Measurements from ENCODE around the gene PUDP.
"Not testable (repeated sequence)": the region's sequence is repeated elsewhere in the genome, so short reads cannot be mapped to it uniquely, and the experiment has no call there.

The PUDP gene

GRCh38 chrX:7055386-7056137, 92.4 kb downstream of the PUDP start:
- TF ChIP-seq, protein P1, sequence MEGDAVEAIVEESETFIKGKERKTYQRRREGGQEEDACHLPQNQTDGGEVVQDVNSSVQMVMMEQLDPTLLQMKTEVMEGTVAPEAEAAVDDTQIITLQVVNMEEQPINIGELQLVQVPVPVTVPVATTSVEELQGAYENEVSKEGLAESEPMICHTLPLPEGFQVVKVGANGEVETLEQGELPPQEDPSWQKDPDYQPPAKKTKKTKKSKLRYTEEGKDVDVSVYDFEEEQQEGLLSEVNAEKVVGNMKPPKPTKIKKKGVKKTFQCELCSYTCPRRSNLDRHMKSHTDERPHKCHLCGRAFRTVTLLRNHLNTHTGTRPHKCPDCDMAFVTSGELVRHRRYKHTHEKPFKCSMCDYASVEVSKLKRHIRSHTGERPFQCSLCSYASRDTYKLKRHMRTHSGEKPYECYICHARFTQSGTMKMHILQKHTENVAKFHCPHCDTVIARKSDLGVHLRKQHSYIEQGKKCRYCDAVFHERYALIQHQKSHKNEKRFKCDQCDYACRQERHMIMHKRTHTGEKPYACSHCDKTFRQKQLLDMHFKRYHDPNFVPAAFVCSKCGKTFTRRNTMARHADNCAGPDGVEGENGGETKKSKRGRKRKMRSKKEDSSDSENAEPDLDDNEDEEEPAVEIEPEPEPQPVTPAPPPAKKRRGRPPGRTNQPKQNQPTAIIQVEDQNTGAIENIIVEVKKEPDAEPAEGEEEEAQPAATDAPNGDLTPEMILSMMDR (IDR thresholded peaks at IDR 0.05; ENCODE audit: low read depth, low read length), result no peak

DNA sequence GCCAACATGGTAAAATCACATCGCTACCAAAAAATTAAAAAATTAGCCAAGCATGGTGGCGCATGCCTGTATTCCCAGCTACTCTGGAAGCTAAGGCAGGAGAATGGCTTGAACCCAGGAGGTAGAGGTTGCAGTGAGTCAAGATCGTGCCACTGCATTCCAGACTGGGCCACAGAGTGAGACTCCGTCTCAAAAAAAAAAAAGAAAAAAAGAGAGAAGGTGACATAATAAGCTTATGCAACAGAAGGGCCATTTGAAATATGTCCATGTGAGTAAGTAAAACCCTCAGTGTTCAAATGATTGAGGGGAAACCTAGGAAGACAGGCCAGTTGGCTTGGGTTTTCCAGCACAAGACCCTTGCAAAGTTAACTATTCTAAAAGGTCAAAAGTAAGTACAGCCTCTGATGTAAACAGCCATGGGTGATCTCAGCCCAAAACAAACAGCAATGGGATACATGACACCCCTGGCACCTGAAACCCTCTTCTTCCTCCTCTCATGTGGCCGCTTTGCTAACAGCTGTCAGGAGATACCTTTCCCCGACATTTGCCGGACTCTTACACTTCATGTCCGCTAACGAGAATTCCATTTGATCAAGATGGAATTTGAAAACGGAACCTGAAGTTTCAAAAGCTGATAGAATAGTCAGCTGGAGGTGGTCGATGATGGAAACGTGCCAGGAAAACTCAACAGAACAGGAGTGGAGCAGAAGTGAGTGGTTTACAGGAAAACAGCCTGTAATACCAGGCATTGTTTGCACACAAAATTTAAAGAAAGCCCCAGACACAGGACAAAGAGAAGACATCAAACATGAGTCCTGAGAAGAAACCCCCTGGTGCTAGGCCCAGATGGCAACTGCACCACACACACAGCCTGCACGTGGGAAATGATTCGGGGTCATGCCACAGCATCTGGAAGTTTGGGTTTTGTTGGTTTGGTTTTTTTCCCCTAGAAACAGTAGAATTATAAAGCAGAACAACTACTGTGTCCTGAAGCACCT, 93.4 kb downstream of the PUDP start:
- TF ChIP-seq, protein P1 (IDR thresholded peaks at IDR 0.05; ENCODE audit: low read depth, low read length), result no peak
- no peak overlapping the region for H3K4me3 ChIP-seq (ENCODE audit: low read depth, low read length)

More at GRCh38 chrX:7055386-7056137, 92.4 kb downstream of the PUDP start:
- no peak overlapping the region for H3K4me3 ChIP-seq (ENCODE audit: low read depth, low read length)

DNA sequence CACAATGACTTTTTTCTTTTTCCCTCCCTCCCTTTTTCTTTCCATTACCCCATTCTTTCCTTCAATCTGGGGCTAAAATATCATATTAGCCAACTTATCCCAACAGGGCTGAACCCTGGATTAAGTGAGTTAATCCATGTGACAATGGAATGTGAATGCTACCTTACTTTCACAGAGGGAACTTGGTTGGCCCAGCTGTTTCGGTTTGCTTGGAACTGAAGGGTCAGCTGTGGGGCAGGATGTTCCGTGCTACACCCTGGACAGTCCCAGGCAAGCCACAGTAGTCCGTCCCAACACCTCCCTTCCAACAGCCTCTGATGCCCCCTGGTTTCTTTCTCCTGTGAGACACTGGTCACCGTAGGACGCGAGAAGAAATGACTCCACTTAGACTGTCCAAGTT, 95.4 kb downstream of the PUDP start:
- no peak overlapping the region for H3K4me3 ChIP-seq (ENCODE audit: low read depth, low read length)
- TF ChIP-seq, protein P1 (IDR thresholded peaks at IDR 0.05; ENCODE audit: low read depth, low read length), result no peak

- TF ChIP-seq, protein P1 (IDR thresholded peaks at IDR 0.05; ENCODE audit: low read depth, low read length), result no peak
- H3K4me3 ChIP-seq (ENCODE audit: low read depth, low read length), result no peak overlapping the region
These were observed 97.7 kb downstream of the PUDP start for GRCh38 chrX:7050271-7050670.

- TF ChIP-seq, protein P1 (IDR thresholded peaks at IDR 0.05; ENCODE audit: low read depth, low read length), result no peak
- no peak overlapping the region for H3K4me3 ChIP-seq (ENCODE audit: low read depth, low read length)
These were observed 100.0 kb downstream of the PUDP start for GRCh38 chrX:7047951-7048350.

GRCh38 chrX:7045238-7045955, 102.6 kb downstream of the PUDP start:
- no peak overlapping the region for H3K4me3 ChIP-seq (ENCODE audit: low read depth, low read length)
- TF ChIP-seq, protein P1 (IDR thresholded peaks at IDR 0.05; ENCODE audit: low read depth, low read length), result no peak

DNA sequence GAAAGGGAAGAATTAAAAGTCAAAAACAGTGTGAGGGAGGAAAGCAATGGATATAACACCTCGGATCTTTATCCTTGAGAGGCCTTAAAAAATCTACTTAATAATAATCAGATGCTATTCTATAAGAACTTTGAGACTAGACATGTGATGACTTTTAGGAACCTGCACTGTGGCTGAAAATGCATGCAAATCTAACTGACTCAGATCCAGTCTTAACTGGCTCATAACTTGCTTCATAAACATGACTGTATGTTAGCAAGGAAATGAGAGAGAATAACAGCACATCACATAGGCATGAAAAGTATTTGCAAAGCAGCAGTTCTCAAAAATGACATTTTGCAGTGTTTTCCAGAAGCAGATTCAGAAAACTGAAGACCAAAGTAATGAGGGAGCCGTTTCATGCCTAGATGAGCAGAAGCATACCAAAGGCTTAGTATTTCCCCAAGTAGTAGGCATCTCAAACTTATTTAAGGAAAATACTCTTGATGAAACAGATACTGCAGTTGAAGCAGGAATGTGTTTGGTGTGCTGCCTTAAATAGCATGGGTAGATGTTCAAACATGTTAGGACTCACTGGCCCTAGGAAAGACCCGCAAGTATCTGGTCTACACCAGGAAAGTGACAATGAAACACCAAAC, 104.0 kb downstream of the PUDP start:
- not testable (repeated sequence) for H3K4me3 ChIP-seq (ENCODE audit: low read depth, low read length)

All from WI38 (cell line).